GM12865 (cell line): ENCODE results near the gene NCK2.
A peak's percentile ranks its signal among the peaks of the same experiment; 100 is the strongest.

Source experiments
- DNase-seq: peaks from one replicate; pipeline ENCODE4 v3.0.0; 2010; ENCODE audit warnings: low read depth
- H3K4me3 ChIP-seq: 2 replicates; pipeline ENCODE4 v1.5.1; 2011; ENCODE audit warnings: mild to moderate bottlenecking, low read depth, low read length, control low read depth
- TF ChIP-seq, protein P1 (sequence below): IDR thresholded peaks from 2 replicates; pipeline ENCODE4 v1.5.1; 2011; ENCODE audit warnings: low read length, control low read depth, low read depth, inconsistent platforms; ENCODE audit not compliant: insufficient read depth; ENCODE audit errors: missing control alignments

Gene NCK2

DNA sequence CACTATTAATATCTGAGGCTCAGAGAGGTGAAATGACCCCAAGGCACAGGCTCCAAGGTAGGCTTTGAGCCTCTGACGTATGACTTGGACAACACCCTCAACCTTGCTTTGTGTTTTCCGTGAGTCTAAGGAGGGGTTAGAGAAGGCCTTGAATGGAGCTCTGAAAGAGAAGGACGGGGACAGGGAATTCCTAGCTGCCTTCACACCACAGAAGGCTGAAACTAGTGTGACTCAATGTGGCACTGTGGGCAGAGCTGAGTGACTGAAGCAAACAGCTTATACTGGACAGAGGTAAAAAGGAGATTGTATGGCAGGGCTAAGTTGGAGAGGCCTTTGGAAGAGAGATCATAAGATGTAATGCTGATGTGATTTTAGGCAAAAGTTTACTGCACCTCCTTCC lies 3.5 kb upstream of the NCK2 start:
- H3K4me3 ChIP-seq: no peak overlapping the region
- no peak for DNase-seq

DNA sequence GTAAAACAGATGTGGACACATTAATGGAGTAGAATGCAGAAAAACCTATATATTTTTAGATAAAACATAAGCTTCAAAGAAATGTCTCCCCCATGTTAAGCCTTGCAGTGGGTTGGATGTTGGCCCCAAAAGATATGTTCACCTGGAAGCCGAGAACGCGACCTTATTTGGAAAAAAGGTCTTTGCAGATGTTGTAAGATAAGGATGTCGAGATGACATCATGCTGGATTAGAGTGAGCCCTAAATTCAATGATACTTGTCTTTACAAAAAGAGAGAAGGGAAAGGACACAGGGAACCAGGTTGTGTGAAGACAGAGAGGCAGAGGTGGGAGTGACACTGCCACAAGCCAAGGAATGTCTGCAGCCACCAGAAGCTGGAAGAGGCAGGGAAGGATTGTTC lies 3.1 kb upstream of the NCK2 start:
- no peak for DNase-seq
- TF ChIP-seq, protein P1, sequence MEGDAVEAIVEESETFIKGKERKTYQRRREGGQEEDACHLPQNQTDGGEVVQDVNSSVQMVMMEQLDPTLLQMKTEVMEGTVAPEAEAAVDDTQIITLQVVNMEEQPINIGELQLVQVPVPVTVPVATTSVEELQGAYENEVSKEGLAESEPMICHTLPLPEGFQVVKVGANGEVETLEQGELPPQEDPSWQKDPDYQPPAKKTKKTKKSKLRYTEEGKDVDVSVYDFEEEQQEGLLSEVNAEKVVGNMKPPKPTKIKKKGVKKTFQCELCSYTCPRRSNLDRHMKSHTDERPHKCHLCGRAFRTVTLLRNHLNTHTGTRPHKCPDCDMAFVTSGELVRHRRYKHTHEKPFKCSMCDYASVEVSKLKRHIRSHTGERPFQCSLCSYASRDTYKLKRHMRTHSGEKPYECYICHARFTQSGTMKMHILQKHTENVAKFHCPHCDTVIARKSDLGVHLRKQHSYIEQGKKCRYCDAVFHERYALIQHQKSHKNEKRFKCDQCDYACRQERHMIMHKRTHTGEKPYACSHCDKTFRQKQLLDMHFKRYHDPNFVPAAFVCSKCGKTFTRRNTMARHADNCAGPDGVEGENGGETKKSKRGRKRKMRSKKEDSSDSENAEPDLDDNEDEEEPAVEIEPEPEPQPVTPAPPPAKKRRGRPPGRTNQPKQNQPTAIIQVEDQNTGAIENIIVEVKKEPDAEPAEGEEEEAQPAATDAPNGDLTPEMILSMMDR: no peak
- no peak overlapping the region for H3K4me3 ChIP-seq

More for the DNA sequence above, 3.5 kb upstream of the NCK2 start:
- TF ChIP-seq, protein P1: no peak

DNA sequence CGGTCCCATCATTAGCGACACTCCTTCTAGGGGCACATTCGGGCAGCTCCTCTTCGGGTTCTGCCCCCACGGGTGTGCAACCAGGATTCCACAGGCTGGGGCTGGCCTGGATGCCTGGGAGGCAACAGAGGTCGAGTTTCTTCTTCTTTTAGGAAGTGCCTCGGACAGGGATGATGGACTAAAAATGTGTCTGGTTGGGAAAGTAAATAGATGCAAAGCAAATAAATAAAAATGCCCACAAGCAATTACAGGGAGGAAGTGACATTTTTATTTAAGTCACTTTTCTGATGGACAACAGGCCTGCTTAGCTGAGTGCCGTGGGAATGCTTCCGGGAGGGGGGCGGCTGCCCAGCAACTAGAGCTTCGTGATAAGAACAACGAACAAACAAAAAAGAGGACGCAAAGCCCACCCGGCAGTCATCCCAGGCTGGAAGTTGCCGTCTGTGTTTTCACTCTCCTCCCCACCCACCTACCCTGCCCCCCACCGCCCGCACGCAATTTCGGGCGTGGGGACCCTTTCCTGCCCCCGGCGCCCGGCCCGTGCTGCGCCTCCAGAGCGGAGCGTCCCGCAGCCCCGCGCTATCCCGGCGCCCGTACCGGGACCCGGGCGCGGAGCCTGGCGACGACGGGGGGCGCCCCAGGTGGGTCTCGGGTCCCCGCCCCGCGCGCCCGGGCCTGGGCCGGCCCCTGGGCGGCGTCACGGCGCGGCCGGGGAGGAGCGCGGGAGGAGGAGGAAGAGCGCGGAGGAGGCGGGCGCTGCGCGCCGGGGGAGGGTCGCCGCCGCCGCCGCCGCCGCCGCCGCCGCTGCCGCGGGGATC lies 412 bp upstream of the NCK2 start:
- peak overlapping the region; percentile 39 for H3K4me3 ChIP-seq
- DNase-seq: peak; percentile 73
- TF ChIP-seq, protein P1: no peak

DNA sequence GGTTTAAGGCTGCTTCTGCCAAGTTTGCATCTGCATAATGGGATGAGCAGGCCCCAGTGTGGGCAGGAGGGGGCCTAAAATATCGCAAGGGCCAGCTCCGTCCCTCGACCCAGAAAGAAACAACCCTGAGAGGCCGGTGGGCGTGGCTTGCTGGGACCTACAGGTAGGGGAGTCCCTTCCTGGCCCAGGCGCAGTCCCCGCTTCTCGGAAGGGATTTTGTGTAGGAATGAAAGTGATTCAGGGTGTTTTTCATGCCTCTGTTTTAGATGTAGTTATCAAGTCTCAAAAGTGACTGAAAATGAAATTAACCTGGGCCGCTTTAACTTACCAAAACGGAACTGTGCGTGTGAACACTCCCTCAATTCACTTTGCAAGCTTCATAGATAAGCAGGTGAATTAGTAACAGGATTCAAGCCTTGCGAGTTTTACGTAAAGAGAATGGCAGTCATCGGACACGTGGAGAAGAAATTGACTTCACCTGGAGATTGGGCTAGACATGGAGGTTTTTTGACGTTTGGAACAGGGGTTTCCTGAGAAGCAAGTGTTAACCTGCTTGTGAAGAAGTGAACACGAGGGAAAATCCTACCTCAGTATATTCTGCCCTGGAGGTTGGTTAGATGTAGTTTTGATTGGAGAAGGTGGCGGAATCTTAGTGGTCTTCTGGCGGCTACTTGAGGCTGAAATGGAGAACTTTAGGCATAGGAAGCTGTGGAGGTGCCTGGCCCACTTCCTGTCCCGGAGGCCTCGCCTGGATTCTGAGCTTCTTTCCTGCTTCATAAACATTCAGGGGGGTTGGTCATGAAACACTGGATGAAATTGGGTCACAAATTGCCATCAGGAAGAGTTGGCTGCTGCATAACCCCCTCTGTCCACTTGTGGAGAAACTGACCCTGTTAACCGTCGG lies 1.7 kb downstream of the NCK2 start:
- TF ChIP-seq, protein P1: no peak
- peak; percentile 92 for DNase-seq
- peak overlapping the region; percentile 85 for H3K4me3 ChIP-seq

DNA sequence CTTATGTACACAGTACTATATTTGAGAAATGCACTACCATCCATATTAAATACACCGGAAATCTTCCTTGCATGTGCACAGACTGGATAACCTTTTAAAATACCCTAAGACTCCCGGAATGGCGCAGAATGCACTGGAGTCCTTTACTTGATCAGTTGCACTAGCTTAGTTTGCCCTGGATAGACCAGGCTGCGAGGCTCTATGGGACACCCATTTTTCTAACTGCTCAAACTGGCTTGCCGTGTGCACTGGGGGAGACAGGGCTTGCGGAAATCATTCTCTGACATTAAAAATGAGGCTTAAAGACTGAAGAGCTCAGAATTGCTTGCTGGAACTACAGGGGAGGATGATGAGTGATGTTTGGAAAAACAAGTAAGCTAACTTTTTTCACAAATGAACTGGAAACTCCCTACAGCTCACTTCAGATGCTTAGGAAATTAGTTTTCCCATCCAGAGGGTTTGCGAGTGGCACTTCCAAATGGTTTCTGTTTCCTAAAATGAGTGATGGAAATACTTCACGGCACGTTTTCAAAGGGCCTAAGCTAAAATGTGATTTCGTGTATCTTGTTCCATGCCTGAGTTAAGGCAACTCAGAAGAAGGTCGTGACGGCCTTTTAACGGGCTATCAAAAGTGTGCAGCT lies 2.7 kb downstream of the NCK2 start:
- no peak for DNase-seq
- TF ChIP-seq, protein P1: no peak
- peak overlapping the region; percentile 85 for H3K4me3 ChIP-seq

DNA sequence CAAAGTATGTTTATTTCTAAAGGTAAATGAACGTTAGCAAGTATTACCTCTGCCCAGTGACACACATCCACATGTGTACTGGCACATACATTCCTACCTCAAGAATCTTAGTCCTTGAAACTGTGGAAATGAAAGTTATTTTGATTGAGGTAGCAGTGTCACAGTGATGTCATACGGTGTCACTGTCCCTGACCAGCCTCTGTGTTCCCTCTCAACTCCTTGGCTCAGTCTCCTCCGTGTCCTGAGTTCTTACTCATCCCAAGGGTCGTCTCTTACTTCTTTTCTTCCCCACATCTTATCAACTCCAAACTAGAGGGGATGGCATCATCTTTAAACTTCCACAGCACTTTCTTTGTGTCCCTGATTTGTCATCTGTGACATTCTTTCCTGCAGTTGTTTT lies 3.3 kb downstream of the NCK2 start:
- TF ChIP-seq, protein P1: no peak
- DNase-seq: no peak
- H3K4me3 ChIP-seq: peak overlapping the region; percentile 85
